Pancreas (tissue), 10 donors: Measurements from ENCODE around the gene ROR2. TPM values are rescaled to one million over a fixed set of nuclear protein-coding genes. Genes with fewer than 3 reads are reported as not detected.

Source experiments
- ATAC-seq, 4 donors: fragments of 200-7000 bp; cut with Tn5 transposase; one replicate each; pipeline versions ENCODE4 v1.8.0 to v1.9.1; 2020; ENCODE audit warnings: mild to moderate bottlenecking in 4 of 4, moderate library complexity in 4 of 4
- DNase-seq, 6 donors: peaks; one replicate each; pipeline ENCODE4 v3.0.0-alpha.2; 2020
- FAIRE-seq: peaks from 2 replicates; lab custom pipeline; 2012; peaks lifted over from hg19 to GRCh38; lab: Jason Lieb, UNC
- H3K27ac ChIP-seq, 4 donors: fragments of 200-600 bp; sonication (generic); 1 replicate in 3 of 4; 2 replicates in 1 of 4; pipeline versions ENCODE4 v1.5.0 to v1.8.0; 2020
- H3K27me3 ChIP-seq, 4 donors: fragments of 200-600 bp; one replicate each; pipeline ENCODE4 v1.8.0; 2021
- H3K36me3 ChIP-seq, 3 donors: fragments of 200-600 bp; sonication (generic) in 1 of 3; one replicate each; pipeline versions ENCODE4 v1.5.0 to v1.8.0; 2020 to 2021
- H3K4me1 ChIP-seq, 3 donors: fragments of 200-600 bp; one replicate each; pipeline ENCODE4 v1.8.0; 2021
- H3K4me3 ChIP-seq, 4 donors: fragments of 200-600 bp; sonication (generic) in 2 of 4; one replicate each; pipeline versions ENCODE4 v1.5.0 to v1.8.0; 2020 to 2021
- H3K9me3 ChIP-seq, 4 donors: fragments of 200-600 bp; one replicate each; pipeline ENCODE4 v1.8.0; 2021
- CTCF ChIP-seq, 4 donors: fragments of 200-600 bp; sonication (generic) in 3 of 4; IDR thresholded peaks; one replicate each; pipeline versions ENCODE4 v1.5.0 to v1.8.0; 2021; ENCODE audit warnings: antibody characterized with exemption in 4 of 4
- WGBS, 2 donors: extraction: QIAGEN DNeasy Blood & Tissue Kit; methylation state at CpG; one replicate each; pipeline ENCODE4 v1.1.7; 2013; 5-methylcytosine and 5-hydroxymethylcytosine counted together
- intact Hi-C, 3 donors: fragments of 100-400 bp; cut with DNase I; formaldehyde crosslinking; loops; one replicate each; pipeline versions ENCODE4 v1.11.1 to v1.14.2; 2022
- polyA plus RNA-seq, 2 donors: library from polyadenylated mRNA; stranded (reverse); fragments of 200-250 nt; gene quantifications; one replicate each; pipeline ENCODE4 v1.2.3, GENCODE V29; 2013
- total RNA-seq, 6 donors: library from RNA; stranded (reverse); fragmentation: NEBNext Ultra II Directional in 4 of 6; extraction: Animal tissue kit (Norgen Biotek cat#: 25700) in 4 of 6; gene quantifications; one replicate each; pipeline versions ENCODE4 v1.2.1 to v1.2.4, GENCODE V29; 2021 to 2023
- donor health status: healthy with polysubstance abuse.
- donor health status: DM: no; HTN: no; CAD: no; lungs with moderate emphysema.
- donor health status: DM: no; HTN: no; CAD: no.
- donor health status: control.
- donor health status: control.
- donor health status: Bipolar disorder and iron deficiency.
- donor health status: DM: yes; HTN: yes; CAD: no.
- donor health status: DM: no; HTN: no; CAD: no.
- donor health status: DM: no; HTN: no; CAD: no.
- donor health status: DM: yes; HTN: yes; CAD: no.

The ROR2 gene
- total and polyA plus RNA-seq, 8 donors: 0.67 to 6.3 (median 1.2) TPM

- Histone ChIP-seq H3K9me3 (no peaks in the 10 kb centered on the region), H3K4me1 (no peaks in the 10 kb centered on the region), H3K27ac (no peak overlapping the region), H3K4me3 (no peak overlapping the region), H3K27me3 (no peaks in the 10 kb centered on the region), H3K36me3 (no peaks in the 10 kb centered on the region)
- intact Hi-C loops: no loop called here
- ATAC-seq (no peak), FAIRE-seq (no peak), DNase-seq (no peak)
- no peak for TF ChIP-seq CTCF (IDR thresholded peaks at IDR 0.05)
- WGBS, 2 donors: 88 to 91% methylated on average over 13 of the region's 13 CpGs
These were observed 14.1 kb downstream of the ROR2 start for GRCh38 chr9:91935805-91936514.

DNA sequence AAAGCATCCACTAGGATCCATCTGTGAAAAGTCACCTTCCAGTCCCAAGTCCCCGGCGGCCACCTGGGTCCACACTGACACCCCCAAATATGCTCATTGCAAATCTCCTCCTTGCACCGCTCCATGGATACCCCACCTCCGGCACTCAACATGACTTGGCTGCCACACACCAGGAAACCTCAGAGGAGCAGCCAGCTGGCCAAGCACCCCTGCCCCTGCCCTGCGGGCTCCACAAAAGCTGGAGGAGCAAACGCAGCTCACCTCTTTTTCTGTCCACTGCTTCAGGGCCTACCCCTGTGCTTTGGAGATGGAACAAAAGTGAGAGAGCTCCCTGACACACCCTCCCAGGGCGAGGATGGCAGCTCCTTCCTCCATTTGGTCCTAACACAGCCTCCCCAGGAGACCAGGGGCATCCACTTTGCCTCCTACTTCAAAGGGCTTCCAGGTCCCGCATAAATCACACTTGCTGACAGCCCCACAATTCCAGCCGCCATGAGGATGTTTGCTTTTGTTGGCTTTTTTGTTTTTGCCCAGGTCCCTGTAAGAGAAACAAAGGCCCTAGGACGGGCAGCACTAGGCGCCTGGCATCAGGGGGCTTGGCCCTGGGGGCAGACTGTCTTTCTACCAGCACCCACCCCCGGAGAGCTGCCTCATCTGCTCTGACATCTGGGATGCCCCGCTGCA, 14.8 kb downstream of the ROR2 start:
- FAIRE-seq (no peak), DNase-seq (no peak), ATAC-seq (no peak)
- TF ChIP-seq CTCF (IDR thresholded peaks at IDR 0.05): no peak
- Histone ChIP-seq H3K4me3 (no peak overlapping the region), H3K9me3 (peaks cover 0 to 6% (median under 1%) of the 10 kb centered on the region in 4 donors), H3K4me1 (no peaks in the 10 kb centered on the region), H3K36me3 (no peaks in the 10 kb centered on the region), H3K27me3 (no peaks in the 10 kb centered on the region), H3K27ac (no peak overlapping the region)
- WGBS, 2 donors: 71 to 79% methylated on average over 13 of the region's 13 CpGs
- intact Hi-C loops: no loop called here

- H3K27me3 ChIP-seq: no peaks in the 10 kb centered on the region
- 61 to 89% methylated on average over 3 of the region's 3 CpGs for WGBS, 2 donors
- H3K4me1 ChIP-seq: no peaks in the 10 kb centered on the region
- no peak for TF ChIP-seq CTCF (IDR thresholded peaks at IDR 0.05)
- DNase-seq (no peak), ATAC-seq (no peak), FAIRE-seq (no peak)
- peaks cover 0 to 7% (median 2%) of the 10 kb centered on the region in 4 donors for H3K9me3 ChIP-seq
- H3K27ac ChIP-seq: no peak overlapping the region
- intact Hi-C loops: no loop called here
- no peak overlapping the region for H3K4me3 ChIP-seq
- H3K36me3 ChIP-seq: no peaks in the 10 kb centered on the region
These were observed 15.4 kb downstream of the ROR2 start for GRCh38 chr9:91934654-91935053.

GRCh38 chr9:91933556-91934352, 16.3 kb downstream of the ROR2 start:
- 76 to 90% methylated on average over 8 of the region's 8 CpGs for WGBS, 2 donors
- intact Hi-C loops: no loop called here
- Histone ChIP-seq H3K9me3 (peaks cover 0 to 7% (median 2%) of the 10 kb centered on the region in 4 donors), H3K4me3 (no peak overlapping the region), H3K27me3 (no peaks in the 10 kb centered on the region), H3K27ac (no peak overlapping the region), H3K36me3 (no peaks in the 10 kb centered on the region), H3K4me1 (no peaks in the 10 kb centered on the region)
- TF ChIP-seq CTCF (IDR thresholded peaks at IDR 0.05): no peak
- ATAC-seq (no peak), DNase-seq (no peak), FAIRE-seq (no peak)
